Measurements from ENCODE around the gene SREK1.

The SREK1 gene

DNA sequence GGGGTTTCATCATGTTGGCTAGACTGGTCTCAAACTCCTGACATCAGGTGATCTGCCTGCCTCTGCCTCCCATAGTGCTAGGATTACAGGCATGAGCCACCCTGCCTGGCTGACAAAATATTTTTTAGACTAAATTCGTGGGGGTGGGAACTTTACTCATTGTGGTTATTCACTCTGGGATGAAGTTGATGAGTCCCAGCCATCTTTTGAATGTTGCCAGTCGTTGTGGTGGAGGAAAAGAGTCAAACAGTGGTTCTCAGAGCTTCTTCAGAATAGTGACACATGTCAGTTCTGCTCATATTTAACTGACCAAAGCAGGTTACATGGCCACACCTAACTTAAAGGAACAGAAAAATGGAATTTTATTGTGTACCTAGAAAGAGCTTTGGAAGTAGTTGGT is 6.9 kb downstream of the SREK1 start:
- no peak for DNase-seq
- H3K27ac ChIP-seq: no peak overlapping the region
- H3K4me3 ChIP-seq (ENCODE audit: low read depth, low read length): no peak overlapping the region
- peaks cover 20% of the 10 kb centered on the region for H3K36me3 ChIP-seq
- H3K27me3 ChIP-seq (ENCODE audit: insufficient read depth, low read depth, severe bottlenecking): no peaks in the 10 kb centered on the region
- TF ChIP-seq, protein P1, sequence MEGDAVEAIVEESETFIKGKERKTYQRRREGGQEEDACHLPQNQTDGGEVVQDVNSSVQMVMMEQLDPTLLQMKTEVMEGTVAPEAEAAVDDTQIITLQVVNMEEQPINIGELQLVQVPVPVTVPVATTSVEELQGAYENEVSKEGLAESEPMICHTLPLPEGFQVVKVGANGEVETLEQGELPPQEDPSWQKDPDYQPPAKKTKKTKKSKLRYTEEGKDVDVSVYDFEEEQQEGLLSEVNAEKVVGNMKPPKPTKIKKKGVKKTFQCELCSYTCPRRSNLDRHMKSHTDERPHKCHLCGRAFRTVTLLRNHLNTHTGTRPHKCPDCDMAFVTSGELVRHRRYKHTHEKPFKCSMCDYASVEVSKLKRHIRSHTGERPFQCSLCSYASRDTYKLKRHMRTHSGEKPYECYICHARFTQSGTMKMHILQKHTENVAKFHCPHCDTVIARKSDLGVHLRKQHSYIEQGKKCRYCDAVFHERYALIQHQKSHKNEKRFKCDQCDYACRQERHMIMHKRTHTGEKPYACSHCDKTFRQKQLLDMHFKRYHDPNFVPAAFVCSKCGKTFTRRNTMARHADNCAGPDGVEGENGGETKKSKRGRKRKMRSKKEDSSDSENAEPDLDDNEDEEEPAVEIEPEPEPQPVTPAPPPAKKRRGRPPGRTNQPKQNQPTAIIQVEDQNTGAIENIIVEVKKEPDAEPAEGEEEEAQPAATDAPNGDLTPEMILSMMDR (IDR thresholded peaks at IDR 0.05; ENCODE audit: low read depth, low read length): no peak
- H3K9me3 ChIP-seq (ENCODE audit: severe bottlenecking): no peaks in the 10 kb centered on the region

DNA sequence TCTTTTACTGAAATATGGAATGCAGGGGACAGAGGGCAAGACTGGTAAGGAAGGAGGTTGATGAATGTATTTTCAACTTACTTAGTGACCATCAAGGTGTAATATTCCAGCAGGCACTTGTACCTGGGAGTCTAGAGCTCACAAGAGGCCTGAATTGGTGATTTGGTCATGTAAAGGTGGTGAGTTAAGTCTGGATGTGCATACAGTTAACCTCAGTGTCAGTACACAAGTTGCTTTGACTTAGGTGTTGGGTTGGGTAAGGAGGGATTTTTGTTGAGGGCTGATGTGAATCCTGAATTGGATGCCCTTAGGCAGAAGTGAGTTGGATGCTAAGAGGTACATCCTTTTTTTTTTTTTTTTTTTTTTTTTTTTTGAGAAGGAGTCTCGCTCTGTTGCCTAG is 7.4 kb downstream of the SREK1 start:
- DNase-seq: no peak
- TF ChIP-seq, protein P1 (IDR thresholded peaks at IDR 0.05; ENCODE audit: low read depth, low read length): no peak
- H3K9me3 ChIP-seq (ENCODE audit: severe bottlenecking): no peaks in the 10 kb centered on the region
- no peak overlapping the region for H3K27ac ChIP-seq
- no peak overlapping the region for H3K4me3 ChIP-seq (ENCODE audit: low read depth, low read length)
- peaks cover 19% of the 10 kb centered on the region for H3K36me3 ChIP-seq
- H3K27me3 ChIP-seq (ENCODE audit: insufficient read depth, low read depth, severe bottlenecking): no peaks in the 10 kb centered on the region

DNA sequence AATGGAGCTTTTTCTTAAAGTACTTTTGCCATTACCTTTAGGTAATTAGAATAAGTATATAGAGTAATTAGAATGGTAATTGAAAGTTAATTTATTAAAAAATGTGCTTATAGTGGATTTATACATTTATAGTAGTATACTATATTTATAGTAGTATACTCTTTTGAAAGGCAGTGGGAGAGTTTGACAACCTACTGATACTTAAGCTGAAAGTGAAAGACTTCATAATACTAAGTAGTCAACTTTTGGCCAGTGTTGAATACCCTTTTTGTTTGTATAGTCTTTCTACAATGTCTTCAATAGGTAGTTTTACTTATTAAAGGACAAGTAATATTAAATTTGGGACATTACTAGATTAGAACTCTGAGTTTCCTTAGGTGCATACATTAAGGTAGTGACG is 12.9 kb downstream of the SREK1 start:
- TF ChIP-seq, protein P1 (IDR thresholded peaks at IDR 0.05; ENCODE audit: low read depth, low read length): no peak
- H3K27me3 ChIP-seq (ENCODE audit: insufficient read depth, low read depth, severe bottlenecking): no peaks in the 10 kb centered on the region
- no peak overlapping the region for H3K4me3 ChIP-seq (ENCODE audit: low read depth, low read length)
- DNase-seq: no peak
- no peak overlapping the region for H3K27ac ChIP-seq
- H3K36me3 ChIP-seq: peaks cover 59% of the 10 kb centered on the region
- H3K9me3 ChIP-seq (ENCODE audit: severe bottlenecking): no peaks in the 10 kb centered on the region

DNA sequence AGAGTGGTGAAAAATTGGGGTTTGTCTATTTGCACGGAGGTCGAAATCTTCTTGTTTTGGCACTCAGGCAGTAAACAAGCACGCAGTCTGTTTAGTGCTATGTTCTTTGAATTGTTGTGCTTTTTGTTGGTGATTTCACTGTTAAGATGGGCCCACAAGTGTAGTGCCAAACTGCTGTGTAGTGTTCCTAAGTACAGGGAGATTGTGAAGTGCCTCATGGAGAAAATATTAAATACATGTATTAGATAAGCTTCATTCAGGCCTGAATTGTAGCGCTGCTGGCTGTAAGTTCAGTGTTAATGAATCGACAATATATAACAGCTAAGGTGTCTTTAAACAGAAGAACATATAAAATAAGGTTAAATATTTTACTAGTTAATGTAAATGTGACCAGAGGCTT is 17.3 kb downstream of the SREK1 start:
- no peak for DNase-seq
- H3K9me3 ChIP-seq (ENCODE audit: severe bottlenecking): no peaks in the 10 kb centered on the region
- TF ChIP-seq, protein P1 (IDR thresholded peaks at IDR 0.05; ENCODE audit: low read depth, low read length): no peak
- H3K27me3 ChIP-seq (ENCODE audit: insufficient read depth, low read depth, severe bottlenecking): no peaks in the 10 kb centered on the region
- H3K27ac ChIP-seq: no peak overlapping the region
- peaks cover 81% of the 10 kb centered on the region for H3K36me3 ChIP-seq
- H3K4me3 ChIP-seq (ENCODE audit: low read depth, low read length): no peak overlapping the region

DNA sequence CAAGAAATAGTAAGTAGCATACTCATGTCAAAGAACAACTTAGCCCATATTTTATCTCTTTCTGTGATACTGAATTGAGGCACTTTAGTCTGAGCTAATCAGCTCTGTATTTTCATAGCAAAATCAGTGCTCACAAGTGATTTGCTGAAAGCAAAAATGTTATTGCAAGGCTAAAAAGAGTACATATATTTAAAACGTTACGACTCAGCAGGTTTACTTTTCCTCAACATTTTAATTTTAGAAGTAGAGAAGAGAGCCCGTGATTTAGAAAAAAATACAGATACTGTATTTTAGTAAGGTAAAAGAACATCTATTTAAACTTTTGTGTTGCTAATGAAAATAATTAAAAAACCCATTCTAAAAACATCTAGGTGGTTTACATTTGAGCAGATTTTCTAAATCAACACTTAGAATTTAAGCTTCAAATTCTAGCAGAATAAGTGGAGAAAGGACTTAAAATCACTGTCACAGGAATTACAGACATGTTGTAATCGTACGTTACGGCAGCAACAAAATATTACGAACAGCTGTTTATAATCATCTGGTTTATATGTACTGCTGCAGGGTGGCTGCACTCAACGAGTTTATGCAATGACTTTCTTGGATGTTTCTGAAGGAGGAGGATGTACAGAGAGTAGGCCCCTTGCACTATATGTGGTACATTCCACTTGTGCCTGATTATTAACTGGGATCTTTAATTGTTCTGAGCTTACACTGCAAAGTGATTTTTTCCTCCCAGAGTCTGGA is 20.1 kb downstream of the SREK1 start:
- TF ChIP-seq, protein P1 (IDR thresholded peaks at IDR 0.05; ENCODE audit: low read depth, low read length): no peak
- no peak for DNase-seq
- Histone ChIP-seq H3K27me3 (ENCODE audit: insufficient read depth, low read depth, severe bottlenecking) (no peaks in the 10 kb centered on the region), H3K4me3 (ENCODE audit: low read depth, low read length) (no peak overlapping the region), H3K36me3 (peaks cover 83% of the 10 kb centered on the region), H3K9me3 (ENCODE audit: severe bottlenecking) (no peaks in the 10 kb centered on the region), H3K27ac (no peak overlapping the region)

DNA sequence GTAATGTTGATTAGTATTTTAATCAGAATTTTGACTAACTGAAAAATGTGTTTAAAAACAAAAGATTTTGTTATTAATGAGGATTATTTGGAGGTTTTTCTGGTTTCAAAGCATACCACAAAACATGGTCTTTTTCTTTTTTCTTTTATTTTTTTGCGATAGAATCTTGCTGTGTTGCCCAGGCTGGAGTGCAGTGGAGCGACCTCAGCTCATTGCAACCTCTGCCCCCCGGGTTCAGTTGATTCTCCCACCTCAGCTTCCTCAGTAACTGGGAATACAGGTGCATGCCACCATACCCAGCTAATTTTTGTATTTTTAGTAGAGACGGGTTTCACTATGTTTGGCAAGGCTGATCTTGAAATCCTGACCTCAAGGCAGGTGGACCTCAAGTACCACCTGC is 24.1 kb downstream of the SREK1 start:
- DNase-seq: no peak
- no peaks in the 10 kb centered on the region for H3K27me3 ChIP-seq (ENCODE audit: insufficient read depth, low read depth, severe bottlenecking)
- H3K4me3 ChIP-seq (ENCODE audit: low read depth, low read length): no peak overlapping the region
- TF ChIP-seq, protein P1 (IDR thresholded peaks at IDR 0.05; ENCODE audit: low read depth, low read length): no peak
- H3K27ac ChIP-seq: no peak overlapping the region
- peaks cover 77% of the 10 kb centered on the region for H3K36me3 ChIP-seq
- H3K9me3 ChIP-seq (ENCODE audit: severe bottlenecking): no peaks in the 10 kb centered on the region
